ENCODE results near the gene RYR2. TPM values are rescaled to one million over a fixed set of nuclear protein-coding genes. Genes with fewer than 3 reads are reported as not detected.

The RYR2 gene
- total and polyA plus RNA-seq, 9 of the 15 experiments (the other 6 are each of a cell fraction or from before 2014, with no cell fraction given): 0.03 to 0.42 (median 0.14) TPM

DNA sequence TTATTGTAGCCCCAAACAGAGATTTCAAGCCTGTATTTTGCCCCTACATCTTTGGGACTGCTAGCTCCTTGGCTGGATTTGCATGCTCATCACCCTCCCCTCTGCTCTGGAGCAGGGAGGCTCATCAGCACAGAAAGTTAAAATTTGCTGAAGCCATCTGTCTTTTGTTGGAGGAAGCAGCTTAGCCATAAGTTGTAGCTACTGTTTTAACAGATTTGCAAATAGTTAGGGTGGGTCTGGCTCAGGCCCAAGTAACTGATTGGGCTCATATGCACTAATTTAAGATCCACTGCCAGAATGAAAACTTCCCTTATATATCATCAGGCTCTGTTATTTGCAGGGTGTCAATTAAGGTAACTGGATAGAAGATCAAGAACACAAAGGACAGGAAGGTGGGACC, 541.8 kb downstream of the RYR2 start:
- H3K9me1 ChIP-seq (ENCODE audit: control insufficient read depth, insufficient read depth, low read length): no peaks in the 10 kb centered on the region
- H3K4me3 ChIP-seq: no peak overlapping the region
- H3K79me2 ChIP-seq (ENCODE audit: control insufficient read depth, insufficient read depth, low read length): no peaks in the 10 kb centered on the region
- ChIA-PET CTCF (ENCODE audit: low intra/inter-chr PET ratio) (no interaction called here), POLR2A (no interaction called here)
- no peak overlapping the region for H3K27ac ChIP-seq (ENCODE audit: extremely low read depth, low read depth, low read length)
- TF ChIP-seq SREBF1 (IDR thresholded peaks at IDR 0.05; ENCODE audit: borderline replicate concordance, low read depth, low read length): no peak
- no peak for TF ChIP-seq RBM39 (optimal IDR thresholded peaks at IDR 0.05; ENCODE audit: low read depth, low read length)
- H2AFZ ChIP-seq (ENCODE audit: low read depth, low read length): no peak overlapping the region
- intact Hi-C loops (cut with micrococcal nuclease) (no loop called here), in situ Hi-C loops (cut with MboI) (no loop called here)
- DNase-seq (ENCODE audit: extremely low read depth in 1 of 4, low spot score in 3 of 4): no peak
- ATAC-seq: no peak
- no peaks in the 10 kb centered on the region for H3K27me3 ChIP-seq (ENCODE audit: control insufficient read depth in 2 of 2, insufficient read depth in 2 of 2, low read length in 2 of 2)
- H3K36me3 ChIP-seq (ENCODE audit: control insufficient read depth, insufficient read depth, low read length): no peaks in the 10 kb centered on the region
- FAIRE-seq: no peak
- no peaks in the 10 kb centered on the region for H3K4me1 ChIP-seq (replicated peaks in 1 of 2; ENCODE audit: control insufficient read depth in 2 of 2, insufficient read depth in 2 of 2, low read length in 2 of 2)
- H3K9ac ChIP-seq (ENCODE audit: insufficient read depth in 1 of 2, low read depth in 2 of 2, low read length in 2 of 2): no peak overlapping the region
- H3K4me2 ChIP-seq (ENCODE audit: insufficient read depth, low read length): no peak overlapping the region
- H4K20me1 ChIP-seq (replicated peaks; ENCODE audit: control insufficient read depth, insufficient read depth, low read length): no peaks in the 10 kb centered on the region
- H3K9me3 ChIP-seq (replicated peaks; ENCODE audit: control insufficient read depth, insufficient read depth, low read depth, low read length): 0 out of 2 replicates have a peak, but pooled peaks cover 2% of the 10 kb centered on the region
- no TSS peak for BruUV-seq (replicated peaks)

DNA sequence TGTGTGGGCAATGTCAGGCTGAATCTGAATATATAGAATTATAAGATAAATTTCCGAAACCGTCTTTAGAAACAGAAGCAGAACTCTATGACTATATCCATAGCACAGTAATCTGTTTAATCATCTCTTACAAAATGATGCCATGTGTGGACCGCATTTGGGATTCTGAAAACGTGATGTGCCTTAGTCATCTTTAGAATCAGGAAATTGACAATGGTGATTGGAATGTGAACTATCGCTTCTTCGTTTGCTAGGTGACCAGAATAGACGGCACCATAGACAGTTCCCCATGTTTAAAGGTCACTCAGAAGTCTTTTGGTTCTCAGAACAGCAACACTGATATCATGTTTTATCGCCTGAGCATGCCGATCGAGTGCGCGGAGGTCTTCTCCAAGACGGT, 548.4 kb downstream of the RYR2 start:
- no peak overlapping the region for H2AFZ ChIP-seq (ENCODE audit: low read depth, low read length)
- intact Hi-C loops (cut with micrococcal nuclease) (no loop called here), in situ Hi-C loops (cut with MboI) (no loop called here)
- H3K9me3 ChIP-seq (replicated peaks; ENCODE audit: control insufficient read depth, insufficient read depth, low read depth, low read length): no peaks in the 10 kb centered on the region
- no peak for TF ChIP-seq ZBTB43 (CRISPR knock-in tag; IDR thresholded peaks at IDR 0.05)
- no peak for TF ChIP-seq RB1 (IDR thresholded peaks at IDR 0.05; ENCODE audit: low read depth)
- no peak for TF ChIP-seq SMARCB1 (IDR thresholded peaks at IDR 0.05; ENCODE audit: insufficient read length, low read depth)
- no peak for TF ChIP-seq POLR3G (IDR thresholded peaks at IDR 0.05; ENCODE audit: extremely low read depth, insufficient read length, insufficient replicate concordance)
- TF ChIP-seq CREM (IDR thresholded peaks at IDR 0.05; ENCODE audit: low read depth): no peak
- no peak for TF ChIP-seq BRD9 (IDR thresholded peaks at IDR 0.05; ENCODE audit: low read depth, partially characterized antibody)
- TF ChIP-seq ELF1 (tag; IDR thresholded peaks at IDR 0.05): no peak
- no peak for TF ChIP-seq FOXP1 (CRISPR knock-in tag; IDR thresholded peaks at IDR 0.05)
- TF ChIP-seq GATAD2B (IDR thresholded peaks at IDR 0.05; ENCODE audit: borderline replicate concordance): no peak
- TF ChIP-seq MIER1 (IDR thresholded peaks at IDR 0.05; ENCODE audit: low read depth): no peak
- no peaks in the 10 kb centered on the region for H3K27me3 ChIP-seq (ENCODE audit: control insufficient read depth in 2 of 2, insufficient read depth in 2 of 2, low read length in 2 of 2)
- no peak overlapping the region for H3K4me3 ChIP-seq
- H3K9ac ChIP-seq (ENCODE audit: insufficient read depth in 1 of 2, low read depth in 2 of 2, low read length in 2 of 2): no peak overlapping the region
- DNase-seq (ENCODE audit: extremely low read depth in 1 of 4, low spot score in 3 of 4) (no peak), ATAC-seq (no peak), FAIRE-seq (no peak)
- ChIA-PET CTCF (ENCODE audit: low intra/inter-chr PET ratio) (no interaction called here), POLR2A (interaction anchor here (0.7 kb wide), 1 partner anchor 517 kb away, joined by 3 read pairs; no protein-coding TSS in a partner anchor)
- no peaks in the 10 kb centered on the region for H3K4me1 ChIP-seq (replicated peaks in 1 of 2; ENCODE audit: control insufficient read depth in 2 of 2, insufficient read depth in 2 of 2, low read length in 2 of 2)
- H3K4me2 ChIP-seq (ENCODE audit: insufficient read depth, low read length): no peak overlapping the region
- no TSS peak for BruUV-seq (replicated peaks)
- H3K36me3 ChIP-seq (ENCODE audit: control insufficient read depth, insufficient read depth, low read length): no peaks in the 10 kb centered on the region
- H3K27ac ChIP-seq (ENCODE audit: extremely low read depth, low read depth, low read length): no peak overlapping the region
- WGBS (ENCODE audit: insufficient coverage, low coverage, missing lambda C conversion rate): 2% methylated on average over 13 of the region's 13 CpGs
- no peaks in the 10 kb centered on the region for H3K79me2 ChIP-seq (ENCODE audit: control insufficient read depth, insufficient read depth, low read length)
- H4K20me1 ChIP-seq (replicated peaks; ENCODE audit: control insufficient read depth, insufficient read depth, low read length): no peaks in the 10 kb centered on the region
- H3K9me1 ChIP-seq (ENCODE audit: control insufficient read depth, insufficient read depth, low read length): no peaks in the 10 kb centered on the region
